Ascending aorta (tissue), 2 donors: ENCODE measurements around the gene ZMIZ1. TPM values are rescaled to one million over a fixed set of nuclear protein-coding genes. Genes with fewer than 3 reads are reported as not detected.

Experiments
- DNase-seq, 2 donors: peaks; one replicate each; pipeline ENCODE4 v3.0.0-alpha.2; 2019; ENCODE audit warnings: low spot score in 2 of 2
- H3K27ac ChIP-seq, 2 donors: fragments of 200-600 bp; sonication (generic); one replicate each; pipeline ENCODE4 v1.5.1; 2016 to 2017; ENCODE audit warnings: mild to moderate bottlenecking in 1 of 2
- H3K27me3 ChIP-seq: fragments of 200-600 bp; sonication (generic); one replicate; pipeline ENCODE4 v1.5.1; 2017
- H3K36me3 ChIP-seq, 2 donors: fragments of 200-600 bp; sonication (generic); one replicate each; pipeline ENCODE4 v1.5.1; 2016
- H3K4me1 ChIP-seq, 2 donors: fragments of 200-600 bp; sonication (generic); one replicate each; pipeline ENCODE4 v1.5.1; 2016 to 2017; ENCODE audit warnings: mild to moderate bottlenecking in 1 of 2
- H3K4me3 ChIP-seq, 2 donors: fragments of 200-600 bp; sonication (generic); one replicate each; pipeline ENCODE4 v1.5.1; 2016 to 2017; ENCODE audit warnings: mild to moderate bottlenecking in 1 of 2
- H3K9me3 ChIP-seq, 2 donors: fragments of 200-600 bp; sonication (generic); one replicate each; pipeline ENCODE4 v1.5.1; 2016
- CTCF ChIP-seq, 3 experiments: fragments of 200-600 bp in 2 of 3; fragments of 450-650 bp in 1 of 3; sonication (generic) in 2 of 3; IDR thresholded peaks; one replicate each; pipeline ENCODE4 v1.5.1; 2016 to 2019; ENCODE audit warnings: antibody characterized with exemption in 3 of 3, mild to moderate bottlenecking in 1 of 3, moderate library complexity in 1 of 3
- intact Hi-C: fragments of 100-400 bp; cut with DNase I; formaldehyde crosslinking; loops from one replicate; pipeline ENCODE4 v1.15.1; 2023
- total RNA-seq: library from RNA; depleted of rRNA; stranded (reverse); fragments of >200 nt; gene quantifications from one replicate; pipeline ENCODE4 v1.1.0, GENCODE V29; 2016

The ZMIZ1 gene
- total RNA-seq, 1 donor from 2014 or later, result 96.2 TPM

- intact Hi-C loops, result loop anchor here (10.0 kb wide), 1 partner anchor 50 kb away; no protein-coding TSS in a partner anchor
- H3K4me1 ChIP-seq, result peaks cover 20 to 37% of the 10 kb centered on the region in 2 donors
Measured at GRCh38 chr10:79144351-79145173, 75.8 kb downstream of the ZMIZ1 start.

GRCh38 chr10:79145174-79145483 lies 76.4 kb downstream of the ZMIZ1 start:
- TF ChIP-seq CTCF (IDR thresholded peaks at IDR 0.05), result no peak
- intact Hi-C loops, result loop anchor here (10.0 kb wide), 1 partner anchor 50 kb away; no protein-coding TSS in a partner anchor

More at GRCh38 chr10:79144351-79145173, 75.8 kb downstream of the ZMIZ1 start:
- Histone ChIP-seq H3K36me3 (peaks cover 6 to 8% of the 10 kb centered on the region in 2 donors), H3K27me3 (no peaks in the 10 kb centered on the region), H3K27ac (peak overlapping the region in 1 of 2 donors; percentile 87), H3K9me3 (no peaks in the 10 kb centered on the region), H3K4me3 (no peak overlapping the region)
- no peak for TF ChIP-seq CTCF (IDR thresholded peaks at IDR 0.05)
- no peak for DNase-seq

GRCh38 chr10:79145517-79146470 lies 77.0 kb downstream of the ZMIZ1 start:
- no peak for TF ChIP-seq CTCF (IDR thresholded peaks at IDR 0.05)
- Histone ChIP-seq H3K27me3 (no peaks in the 10 kb centered on the region), H3K4me1 (peaks cover 30 to 48% of the 10 kb centered on the region in 2 donors), H3K27ac (peak overlapping the region; percentile 87 to 88), H3K36me3 (peaks cover 2 to 4% of the 10 kb centered on the region in 2 donors), H3K9me3 (no peaks in the 10 kb centered on the region), H3K4me3 (no peak overlapping the region)
- DNase-seq, result no peak
- intact Hi-C loops, result loop anchor here (10.0 kb wide), 1 partner anchor 49 kb away; no protein-coding TSS in a partner anchor

More at GRCh38 chr10:79145174-79145483, 76.4 kb downstream of the ZMIZ1 start:
- Histone ChIP-seq H3K36me3 (peaks cover 4 to 8% of the 10 kb centered on the region in 2 donors), H3K27me3 (no peaks in the 10 kb centered on the region), H3K4me1 (peaks cover 26 to 42% of the 10 kb centered on the region in 2 donors), H3K4me3 (no peak overlapping the region), H3K27ac (peak overlapping the region; percentile 87 to 88), H3K9me3 (no peaks in the 10 kb centered on the region)
- no peak for DNase-seq

- H3K36me3 ChIP-seq, result peaks cover 0 to 4% of the 10 kb centered on the region in 2 donors
- intact Hi-C loops, result loop anchor here (10.0 kb wide), 1 partner anchor 48 kb away; no protein-coding TSS in a partner anchor
- no peak overlapping the region for H3K4me3 ChIP-seq
- DNase-seq, result peak; percentile 71 to 90
- H3K27ac ChIP-seq, result peak overlapping the region; percentile 87 to 88
- no peaks in the 10 kb centered on the region for H3K9me3 ChIP-seq
- TF ChIP-seq CTCF (IDR thresholded peaks at IDR 0.05), result peak in 2 of 3 experiments; percentile 28 to 31
- H3K27me3 ChIP-seq, result no peaks in the 10 kb centered on the region
- peaks cover 30 to 57% of the 10 kb centered on the region in 2 donors for H3K4me1 ChIP-seq
Measured at GRCh38 chr10:79146611-79147130, 77.9 kb downstream of the ZMIZ1 start.

- no peak for TF ChIP-seq CTCF (IDR thresholded peaks at IDR 0.05)
- Histone ChIP-seq H3K36me3 (peaks cover 0 to 2% of the 10 kb centered on the region in 2 donors), H3K9me3 (no peaks in the 10 kb centered on the region), H3K4me3 (no peak overlapping the region), H3K27me3 (no peaks in the 10 kb centered on the region), H3K27ac (peak overlapping the region; percentile 87 to 88), H3K4me1 (peaks cover 30 to 63% of the 10 kb centered on the region in 2 donors)
- no peak for DNase-seq
- intact Hi-C loops, result loop anchor here (10.0 kb wide), 1 partner anchor 47 kb away; no protein-coding TSS in a partner anchor
Measured at GRCh38 chr10:79147306-79147705, 78.5 kb downstream of the ZMIZ1 start.
